GM12875 (cell line): ENCODE results near the gene SCYGR3.

Experiments
- H3K4me3 ChIP-seq: one replicate; pipeline ENCODE4 v1.5.1; 2011; ENCODE audit warnings: low read depth, low read length, control low read depth
- TF ChIP-seq, protein P1 (sequence below): IDR thresholded peaks from 2 replicates; pipeline ENCODE4 v1.5.1; 2011; ENCODE audit warnings: low read depth, mild to moderate bottlenecking, control low read depth, inconsistent platforms, low read length, moderate library complexity, borderline replicate concordance; ENCODE audit not compliant: insufficient read depth

SCYGR3 gene

GRCh38 chr2:227626580-227627151 is 12.0 kb upstream of the SCYGR3 start:
- TF ChIP-seq, protein P1, sequence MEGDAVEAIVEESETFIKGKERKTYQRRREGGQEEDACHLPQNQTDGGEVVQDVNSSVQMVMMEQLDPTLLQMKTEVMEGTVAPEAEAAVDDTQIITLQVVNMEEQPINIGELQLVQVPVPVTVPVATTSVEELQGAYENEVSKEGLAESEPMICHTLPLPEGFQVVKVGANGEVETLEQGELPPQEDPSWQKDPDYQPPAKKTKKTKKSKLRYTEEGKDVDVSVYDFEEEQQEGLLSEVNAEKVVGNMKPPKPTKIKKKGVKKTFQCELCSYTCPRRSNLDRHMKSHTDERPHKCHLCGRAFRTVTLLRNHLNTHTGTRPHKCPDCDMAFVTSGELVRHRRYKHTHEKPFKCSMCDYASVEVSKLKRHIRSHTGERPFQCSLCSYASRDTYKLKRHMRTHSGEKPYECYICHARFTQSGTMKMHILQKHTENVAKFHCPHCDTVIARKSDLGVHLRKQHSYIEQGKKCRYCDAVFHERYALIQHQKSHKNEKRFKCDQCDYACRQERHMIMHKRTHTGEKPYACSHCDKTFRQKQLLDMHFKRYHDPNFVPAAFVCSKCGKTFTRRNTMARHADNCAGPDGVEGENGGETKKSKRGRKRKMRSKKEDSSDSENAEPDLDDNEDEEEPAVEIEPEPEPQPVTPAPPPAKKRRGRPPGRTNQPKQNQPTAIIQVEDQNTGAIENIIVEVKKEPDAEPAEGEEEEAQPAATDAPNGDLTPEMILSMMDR: no peak
- H3K4me3 ChIP-seq: no peak overlapping the region

GRCh38 chr2:227625420-227625819 is 10.8 kb upstream of the SCYGR3 start:
- no peak overlapping the region for H3K4me3 ChIP-seq
- TF ChIP-seq, protein P1: no peak

- TF ChIP-seq, protein P1: no peak
- no peak overlapping the region for H3K4me3 ChIP-seq
These were observed 8.6 kb upstream of the SCYGR3 start for GRCh38 chr2:227623226-227623625.

DNA sequence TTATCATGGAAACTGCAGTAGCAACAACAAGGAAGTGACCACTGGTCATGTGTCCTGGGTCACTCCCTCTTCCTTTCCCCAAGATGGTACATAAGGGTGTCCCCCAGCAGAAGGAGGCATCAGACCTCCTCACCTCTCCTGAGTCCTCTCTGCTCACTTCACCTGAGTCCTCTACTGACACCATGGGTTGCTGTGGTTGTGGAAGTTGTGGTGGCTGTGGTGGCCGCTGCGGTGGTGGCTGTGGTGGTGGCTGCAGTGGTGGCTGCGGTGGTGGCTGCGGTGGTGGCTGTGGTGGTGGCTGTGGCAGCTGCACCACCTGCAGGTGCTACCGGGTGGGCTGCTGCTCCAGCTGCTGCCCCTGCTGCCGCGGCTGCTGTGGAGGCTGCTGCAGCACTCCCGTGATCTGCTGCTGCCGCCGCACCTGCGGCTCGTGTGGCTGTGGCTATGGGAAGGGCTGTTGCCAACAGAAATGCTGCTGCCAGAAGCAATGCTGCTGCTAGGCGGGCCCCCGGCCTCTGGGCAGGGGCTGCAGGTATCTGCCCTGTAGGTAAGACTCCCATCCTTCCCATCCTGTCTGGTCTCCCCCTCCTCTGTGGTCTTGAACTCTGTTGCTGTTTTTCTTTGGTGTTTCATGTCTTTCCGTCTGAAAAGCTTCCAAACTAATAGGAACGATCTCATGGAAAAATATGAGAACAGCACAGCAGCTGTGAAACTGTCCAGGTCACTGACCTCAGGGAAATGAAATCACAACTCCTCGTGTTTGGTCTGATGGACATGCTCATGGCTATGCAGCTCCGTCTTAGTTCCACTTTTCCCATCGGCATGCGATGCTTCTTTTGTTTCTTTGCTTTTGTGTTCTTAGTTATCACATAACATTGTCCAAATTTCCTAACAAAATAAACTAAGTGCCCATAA is 2.9 kb upstream of the SCYGR3 start, which contains the start of gene SCYGR4:
SCYGR4 (plus strand) TSS at position 183 of the 915 bp plus-strand sequence; CDS start at position 183, 0 bp downstream.
- TF ChIP-seq, protein P1: no peak
- no peak within 1 kb of the TSS for H3K4me3 ChIP-seq

GRCh38 chr2:227616631-227617030 is 2.0 kb upstream of the SCYGR3 start:
- TF ChIP-seq, protein P1: no peak
- H3K4me3 ChIP-seq: no peak overlapping the region

DNA sequence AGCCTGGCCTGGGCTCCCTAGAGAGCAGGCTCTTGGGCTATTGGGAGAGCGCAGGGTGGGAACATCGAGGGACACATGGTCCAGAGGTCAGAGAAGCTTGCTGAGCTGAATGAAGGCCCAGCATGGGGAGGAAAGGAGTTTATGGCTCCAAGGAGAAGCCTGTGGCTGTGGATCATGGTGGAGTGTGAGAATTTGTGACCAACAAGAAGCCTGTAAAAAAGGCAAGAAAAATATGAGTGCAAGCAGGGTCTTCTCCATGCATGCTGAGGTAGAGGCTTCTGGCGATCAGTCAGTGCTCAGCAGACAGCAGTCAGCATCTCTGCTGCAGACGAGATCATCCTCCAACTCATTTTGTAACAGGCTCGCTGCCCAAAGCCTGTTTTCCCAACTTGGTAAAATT is 1.3 kb upstream of the SCYGR3 start:
- TF ChIP-seq, protein P1: no peak
- H3K4me3 ChIP-seq: no peak overlapping the region
